ENCODE results near the gene NUAK2.
"Not testable (repeated sequence)": the region's sequence is repeated elsewhere in the genome, so short reads cannot be mapped to it uniquely, and the experiment has no call there.

The NUAK2 gene

DNA sequence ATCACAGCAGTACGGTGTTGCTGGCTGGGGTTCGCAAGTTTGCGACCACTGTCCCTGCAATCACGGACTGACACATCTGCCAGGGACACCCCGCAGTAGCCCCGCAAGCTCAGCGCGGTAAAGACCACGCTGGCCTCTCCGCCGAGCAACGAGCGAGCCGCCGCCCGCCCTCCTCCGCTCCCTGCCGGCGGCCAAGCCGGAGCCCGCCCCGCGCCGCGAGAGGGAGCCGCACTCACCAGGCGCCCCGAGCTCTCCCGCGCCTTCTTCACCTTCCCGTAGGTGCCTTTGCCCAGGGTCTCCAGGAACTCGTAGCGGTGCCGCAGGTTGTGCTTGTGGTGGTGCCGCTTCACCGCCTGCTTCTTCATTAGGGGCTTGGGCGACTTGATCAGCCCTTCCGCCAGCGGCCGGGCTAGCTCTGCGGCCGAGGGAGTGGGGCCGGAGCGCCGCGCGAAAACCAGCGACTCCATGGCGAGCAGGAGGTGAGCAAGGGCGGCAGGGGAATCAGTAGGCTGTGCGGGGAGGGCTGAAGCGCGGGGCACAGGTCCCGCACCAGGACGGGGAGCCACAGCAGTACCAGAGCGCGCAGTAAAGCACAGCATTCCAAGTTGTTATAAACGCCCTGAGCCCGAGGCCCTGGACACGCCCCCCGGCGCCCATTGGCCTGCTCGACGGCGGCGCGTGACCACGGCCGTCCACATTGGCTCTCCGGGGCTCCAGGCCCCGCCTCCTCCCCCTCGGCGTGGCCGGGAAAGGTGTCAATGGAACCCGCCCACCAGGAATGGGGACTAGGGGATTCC is at the start of gene NUAK2:
NUAK2 (minus strand) TSS at position 584 of the 797 bp plus-strand sequence; CDS start at position 467, 117 bp downstream.
- Histone ChIP-seq H3K9me3 (ENCODE audit: control insufficient read depth, low read depth, low read length) (no peaks in the 10 kb centered on the region), H3K4me3 (ENCODE audit: low read length) (peak within 1 kb of the TSS; percentile 96), H3K4me1 (ENCODE audit: control insufficient read depth, low read depth, low read length) (peaks cover 45% of the 10 kb centered on the region), H3K36me3 (ENCODE audit: control insufficient read depth, low read depth, low read length) (no peaks in the 10 kb centered on the region), H3K27ac (ENCODE audit: low read length) (no peak within 1 kb of the TSS), H3K27me3 (ENCODE audit: control insufficient read depth, insufficient read depth, low read length) (peaks cover 7% of the 10 kb centered on the region), H3K9ac (ENCODE audit: low read length) (peak within 1 kb of the TSS; percentile 59)

DNA sequence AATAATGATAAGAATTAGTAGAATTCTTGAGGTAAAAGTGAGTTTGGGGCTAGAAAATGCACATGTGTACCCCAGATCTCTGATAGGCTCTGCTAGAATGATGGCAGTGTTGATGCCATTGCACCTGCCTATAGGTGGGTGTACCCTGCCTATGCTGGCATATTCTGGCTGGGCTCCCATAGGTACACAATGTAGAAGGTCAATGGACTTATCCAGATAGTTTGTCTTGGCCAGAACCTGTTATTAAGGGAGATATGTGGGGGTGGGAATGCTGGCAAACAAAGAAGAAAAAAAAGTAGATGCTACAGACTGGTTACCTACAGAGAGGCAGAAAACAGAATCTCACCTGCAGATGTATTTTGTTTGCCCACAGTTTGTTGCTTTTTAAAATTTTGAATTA is 49.2 kb upstream of the NUAK2 start:
- Histone ChIP-seq H3K27me3 (ENCODE audit: control insufficient read depth, insufficient read depth, low read length) (no peaks in the 10 kb centered on the region), H3K4me1 (ENCODE audit: control insufficient read depth, low read depth, low read length) (peaks cover 20% of the 10 kb centered on the region), H3K27ac (ENCODE audit: low read length) (no peak overlapping the region), H3K9ac (ENCODE audit: low read length) (no peak overlapping the region), H3K9me3 (ENCODE audit: control insufficient read depth, low read depth, low read length) (no peaks in the 10 kb centered on the region), H3K4me3 (ENCODE audit: low read length) (no peak overlapping the region), H3K36me3 (ENCODE audit: control insufficient read depth, low read depth, low read length) (no peaks in the 10 kb centered on the region)

DNA sequence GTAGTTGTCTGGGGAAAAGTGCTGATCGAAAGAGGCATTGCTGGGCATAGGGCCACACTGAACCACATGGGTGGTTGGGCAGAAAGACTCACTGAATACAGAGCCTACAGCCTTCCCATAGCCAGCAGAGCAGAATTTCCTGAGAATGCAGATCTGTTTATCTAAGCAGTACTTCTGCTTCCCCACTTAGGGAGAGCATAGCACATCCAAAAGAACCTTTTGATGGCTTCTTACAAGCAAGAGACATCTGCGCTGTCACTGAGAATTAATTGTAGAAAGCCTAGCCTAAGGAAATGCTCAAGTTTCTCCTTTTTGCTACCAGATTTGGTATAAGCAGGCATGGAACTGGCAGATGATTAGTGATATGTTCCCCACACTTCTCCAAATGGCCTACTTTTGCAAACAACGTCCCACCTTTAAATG is 48.2 kb upstream of the NUAK2 start:
- H3K9ac ChIP-seq (ENCODE audit: low read length): no peak overlapping the region
- no peak overlapping the region for H3K27ac ChIP-seq (ENCODE audit: low read length)
- H3K4me1 ChIP-seq (ENCODE audit: control insufficient read depth, low read depth, low read length): peaks cover 18% of the 10 kb centered on the region
- no peak overlapping the region for H3K4me3 ChIP-seq (ENCODE audit: low read length)
- no peaks in the 10 kb centered on the region for H3K27me3 ChIP-seq (ENCODE audit: control insufficient read depth, insufficient read depth, low read length)
- no peaks in the 10 kb centered on the region for H3K36me3 ChIP-seq (ENCODE audit: control insufficient read depth, low read depth, low read length)
- no peaks in the 10 kb centered on the region for H3K9me3 ChIP-seq (ENCODE audit: control insufficient read depth, low read depth, low read length)

DNA sequence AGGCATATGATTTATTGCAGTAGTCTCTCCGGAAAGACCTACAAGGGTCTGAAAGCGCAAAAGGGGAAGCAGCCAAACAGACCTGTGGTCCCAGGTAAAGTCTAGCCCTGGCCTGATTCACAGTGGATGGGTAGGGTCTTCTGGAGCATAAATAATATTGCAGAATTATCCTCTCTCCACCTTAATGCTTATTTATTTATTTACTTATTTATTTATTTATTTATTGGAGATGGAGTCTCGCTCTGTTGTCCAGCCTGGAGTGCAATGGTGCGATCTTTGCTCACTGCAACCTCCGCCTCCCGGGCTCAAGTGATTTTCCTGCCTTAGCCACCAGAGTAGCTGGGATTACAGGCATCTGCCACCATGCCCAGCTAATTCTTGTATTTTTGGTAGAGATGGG is 46.9 kb upstream of the NUAK2 start:
- Histone ChIP-seq H3K4me1 (ENCODE audit: control insufficient read depth, low read depth, low read length) (peaks cover 17% of the 10 kb centered on the region), H3K9ac (ENCODE audit: low read length) (no peak overlapping the region), H3K27ac (ENCODE audit: low read length) (no peak overlapping the region), H3K27me3 (ENCODE audit: control insufficient read depth, insufficient read depth, low read length) (no peaks in the 10 kb centered on the region), H3K36me3 (ENCODE audit: control insufficient read depth, low read depth, low read length) (no peaks in the 10 kb centered on the region), H3K9me3 (ENCODE audit: control insufficient read depth, low read depth, low read length) (no peaks in the 10 kb centered on the region), H3K4me3 (ENCODE audit: low read length) (no peak overlapping the region)

DNA sequence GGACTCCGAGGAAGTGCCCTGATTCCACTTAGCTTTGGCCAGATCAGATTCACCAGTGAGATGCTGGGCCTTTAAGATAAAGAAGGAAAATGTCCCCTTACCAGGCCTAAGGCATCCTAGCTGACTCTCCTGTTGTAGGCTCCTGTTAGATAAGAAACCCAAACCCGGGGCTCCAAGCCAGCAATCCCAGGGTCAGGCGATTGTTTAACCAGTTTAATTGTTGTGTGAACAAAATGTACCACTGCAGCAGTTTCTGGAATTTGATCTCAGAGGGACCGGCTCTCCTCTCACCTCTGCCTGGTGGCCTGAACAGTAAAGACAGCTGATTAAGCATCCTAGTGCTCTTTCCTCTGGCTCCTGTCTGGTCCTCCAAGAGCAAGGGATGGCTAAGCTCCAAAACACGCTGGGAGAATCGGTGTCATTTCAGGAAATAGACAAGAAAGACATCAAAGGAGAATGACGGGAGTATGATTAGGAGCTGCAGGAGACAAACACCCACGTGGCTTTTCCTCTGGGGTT is 44.5 kb upstream of the NUAK2 start:
- Histone ChIP-seq H3K4me1 (ENCODE audit: control insufficient read depth, low read depth, low read length) (no peaks in the 10 kb centered on the region), H3K27me3 (ENCODE audit: control insufficient read depth, insufficient read depth, low read length) (no peaks in the 10 kb centered on the region), H3K36me3 (ENCODE audit: control insufficient read depth, low read depth, low read length) (no peaks in the 10 kb centered on the region), H3K4me3 (ENCODE audit: low read length) (no peak overlapping the region), H3K27ac (ENCODE audit: low read length) (no peak overlapping the region), H3K9me3 (ENCODE audit: control insufficient read depth, low read depth, low read length) (no peaks in the 10 kb centered on the region), H3K9ac (ENCODE audit: low read length) (no peak overlapping the region)

DNA sequence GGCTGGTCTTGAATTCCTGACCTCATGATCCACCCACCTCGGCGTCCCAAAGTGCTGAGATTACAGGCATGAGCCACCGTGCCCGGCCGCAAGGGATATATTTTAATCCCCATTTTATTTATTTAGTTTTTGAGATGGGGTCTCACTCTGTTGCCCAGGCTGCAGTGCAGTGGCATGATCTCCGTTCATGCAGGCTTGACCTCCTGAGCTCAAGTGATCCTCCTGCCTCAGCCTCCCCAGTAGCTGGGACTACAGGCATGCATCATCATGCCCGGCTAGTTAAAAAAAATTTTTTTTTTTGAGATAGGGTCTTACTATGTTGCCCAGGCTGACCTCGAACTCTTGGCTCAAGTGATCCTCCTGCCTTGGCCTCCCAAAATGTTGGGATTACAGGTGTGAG is 43.5 kb upstream of the NUAK2 start:
- not testable (repeated sequence) for H3K4me1 ChIP-seq (ENCODE audit: control insufficient read depth, low read depth, low read length); H3K27me3 ChIP-seq (ENCODE audit: control insufficient read depth, insufficient read depth, low read length); H3K9ac ChIP-seq (ENCODE audit: low read length); H3K27ac ChIP-seq (ENCODE audit: low read length); H3K4me3 ChIP-seq (ENCODE audit: low read length); H3K9me3 ChIP-seq (ENCODE audit: control insufficient read depth, low read depth, low read length); H3K36me3 ChIP-seq (ENCODE audit: control insufficient read depth, low read depth, low read length)

DNA sequence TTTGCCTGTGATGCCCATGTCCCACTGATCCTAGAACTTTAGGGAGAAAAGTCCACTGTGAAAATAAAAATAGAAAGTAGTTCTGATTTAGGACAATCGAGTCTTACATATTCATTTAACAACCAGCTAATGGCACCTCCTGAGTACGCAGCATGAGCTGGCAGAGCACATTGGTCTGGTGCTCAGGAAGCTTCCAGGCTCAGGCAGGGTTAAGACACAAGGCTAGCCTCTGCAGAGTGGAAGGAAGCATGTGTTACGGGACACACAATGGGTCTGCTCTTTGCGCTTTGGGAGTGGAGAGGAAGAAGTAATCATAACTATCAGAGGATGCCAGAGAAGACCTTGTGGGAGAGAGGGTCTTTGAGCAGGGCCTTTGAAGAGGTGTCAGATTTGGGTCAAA is 39.3 kb upstream of the NUAK2 start:
- Histone ChIP-seq H3K9ac (ENCODE audit: low read length) (no peak overlapping the region), H3K27ac (ENCODE audit: low read length) (no peak overlapping the region), H3K4me3 (ENCODE audit: low read length) (no peak overlapping the region), H3K36me3 (ENCODE audit: control insufficient read depth, low read depth, low read length) (no peaks in the 10 kb centered on the region), H3K4me1 (ENCODE audit: control insufficient read depth, low read depth, low read length) (peaks cover 23% of the 10 kb centered on the region), H3K27me3 (ENCODE audit: control insufficient read depth, insufficient read depth, low read length) (no peaks in the 10 kb centered on the region), H3K9me3 (ENCODE audit: control insufficient read depth, low read depth, low read length) (no peaks in the 10 kb centered on the region)

DNA sequence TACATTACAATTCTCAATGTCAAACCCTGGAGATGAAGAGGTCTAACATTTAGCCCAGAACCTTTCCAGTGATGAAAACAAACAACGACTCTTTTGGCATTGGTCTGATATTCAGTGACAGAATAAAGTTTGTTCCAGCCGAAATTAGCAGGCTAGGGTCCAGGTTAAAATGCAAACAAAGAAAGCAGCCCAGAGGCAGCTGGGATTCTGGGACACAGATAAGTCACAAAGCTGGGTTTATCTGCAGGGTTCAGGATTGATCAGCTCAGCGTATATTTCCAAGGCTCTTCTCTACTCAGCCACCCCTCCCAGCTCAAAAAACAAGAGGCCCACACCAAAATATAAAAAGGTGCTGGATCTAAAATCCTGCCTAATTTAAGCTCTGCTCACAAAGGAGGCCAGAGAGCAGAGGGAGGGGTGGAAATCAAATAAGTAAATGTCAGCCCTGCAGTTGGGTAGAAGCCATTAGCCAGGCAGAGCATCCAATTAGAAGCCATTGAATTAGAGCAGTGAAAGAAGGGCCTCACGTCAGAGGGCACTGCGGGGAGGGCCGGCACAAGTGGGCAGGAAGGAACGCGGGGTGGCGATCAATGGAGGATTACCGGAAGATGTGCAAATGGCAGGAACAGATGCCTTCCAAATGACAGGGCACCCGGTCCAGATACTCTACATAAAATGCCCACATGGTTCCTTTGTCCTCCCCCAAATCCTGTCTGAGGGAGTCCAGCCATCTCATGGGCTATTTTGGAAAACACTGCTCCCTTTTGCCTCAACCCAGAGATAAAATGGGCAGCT is 38.4 kb upstream of the NUAK2 start:
- H3K4me3 ChIP-seq (ENCODE audit: low read length): no peak overlapping the region
- H3K4me1 ChIP-seq (ENCODE audit: control insufficient read depth, low read depth, low read length): peaks cover 26% of the 10 kb centered on the region
- no peaks in the 10 kb centered on the region for H3K9me3 ChIP-seq (ENCODE audit: control insufficient read depth, low read depth, low read length)
- no peak overlapping the region for H3K9ac ChIP-seq (ENCODE audit: low read length)
- H3K27ac ChIP-seq (ENCODE audit: low read length): no peak overlapping the region
- H3K36me3 ChIP-seq (ENCODE audit: control insufficient read depth, low read depth, low read length): no peaks in the 10 kb centered on the region
- no peaks in the 10 kb centered on the region for H3K27me3 ChIP-seq (ENCODE audit: control insufficient read depth, insufficient read depth, low read length)

DNA sequence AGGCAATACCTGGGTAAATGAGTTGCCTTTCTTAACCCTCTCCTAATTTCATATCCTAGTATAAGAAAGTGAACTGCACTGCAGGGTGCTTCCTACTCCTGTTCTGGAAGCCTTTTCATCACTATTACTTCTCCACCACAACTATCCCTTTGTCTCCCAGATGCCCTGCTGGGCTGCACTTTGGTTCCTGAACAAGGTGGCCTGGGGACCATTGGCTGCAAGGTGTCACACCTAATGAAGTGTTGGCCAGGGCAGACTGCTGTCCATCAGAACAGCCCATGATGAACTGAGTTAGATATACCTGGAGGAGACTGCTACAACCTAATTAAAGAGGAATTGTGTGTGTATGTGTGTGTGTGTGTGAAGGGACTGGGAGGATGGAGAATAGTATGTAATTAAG is 37.0 kb upstream of the NUAK2 start:
- Histone ChIP-seq H3K4me3 (ENCODE audit: low read length) (no peak overlapping the region), H3K27me3 (ENCODE audit: control insufficient read depth, insufficient read depth, low read length) (no peaks in the 10 kb centered on the region), H3K27ac (ENCODE audit: low read length) (no peak overlapping the region), H3K9ac (ENCODE audit: low read length) (no peak overlapping the region), H3K36me3 (ENCODE audit: control insufficient read depth, low read depth, low read length) (no peaks in the 10 kb centered on the region), H3K9me3 (ENCODE audit: control insufficient read depth, low read depth, low read length) (no peaks in the 10 kb centered on the region), H3K4me1 (ENCODE audit: control insufficient read depth, low read depth, low read length) (peaks cover 26% of the 10 kb centered on the region)

DNA sequence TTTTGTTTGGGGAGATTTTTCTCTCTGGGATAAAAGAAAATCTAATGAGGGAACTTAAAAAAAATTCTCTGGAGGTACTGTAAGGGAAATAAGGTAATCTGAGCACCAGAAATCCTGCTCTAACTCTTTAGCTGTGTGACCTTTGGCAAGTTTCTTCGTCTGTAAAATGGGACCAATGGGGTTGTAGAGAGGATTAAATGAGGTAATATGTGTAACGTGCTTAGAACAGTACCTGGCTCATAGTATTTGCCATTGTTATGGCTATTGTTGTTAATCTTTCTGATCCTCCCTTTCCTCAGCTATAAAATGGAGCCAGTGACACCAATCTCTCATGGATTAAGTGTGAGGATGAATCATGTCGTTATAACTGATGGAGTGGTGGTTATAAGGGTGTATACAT is 36.0 kb upstream of the NUAK2 start:
- Histone ChIP-seq H3K36me3 (ENCODE audit: control insufficient read depth, low read depth, low read length) (no peaks in the 10 kb centered on the region), H3K27ac (ENCODE audit: low read length) (no peak overlapping the region), H3K4me3 (ENCODE audit: low read length) (no peak overlapping the region), H3K4me1 (ENCODE audit: control insufficient read depth, low read depth, low read length) (peaks cover 26% of the 10 kb centered on the region), H3K27me3 (ENCODE audit: control insufficient read depth, insufficient read depth, low read length) (no peaks in the 10 kb centered on the region), H3K9ac (ENCODE audit: low read length) (no peak overlapping the region), H3K9me3 (ENCODE audit: control insufficient read depth, low read depth, low read length) (no peaks in the 10 kb centered on the region)

DNA sequence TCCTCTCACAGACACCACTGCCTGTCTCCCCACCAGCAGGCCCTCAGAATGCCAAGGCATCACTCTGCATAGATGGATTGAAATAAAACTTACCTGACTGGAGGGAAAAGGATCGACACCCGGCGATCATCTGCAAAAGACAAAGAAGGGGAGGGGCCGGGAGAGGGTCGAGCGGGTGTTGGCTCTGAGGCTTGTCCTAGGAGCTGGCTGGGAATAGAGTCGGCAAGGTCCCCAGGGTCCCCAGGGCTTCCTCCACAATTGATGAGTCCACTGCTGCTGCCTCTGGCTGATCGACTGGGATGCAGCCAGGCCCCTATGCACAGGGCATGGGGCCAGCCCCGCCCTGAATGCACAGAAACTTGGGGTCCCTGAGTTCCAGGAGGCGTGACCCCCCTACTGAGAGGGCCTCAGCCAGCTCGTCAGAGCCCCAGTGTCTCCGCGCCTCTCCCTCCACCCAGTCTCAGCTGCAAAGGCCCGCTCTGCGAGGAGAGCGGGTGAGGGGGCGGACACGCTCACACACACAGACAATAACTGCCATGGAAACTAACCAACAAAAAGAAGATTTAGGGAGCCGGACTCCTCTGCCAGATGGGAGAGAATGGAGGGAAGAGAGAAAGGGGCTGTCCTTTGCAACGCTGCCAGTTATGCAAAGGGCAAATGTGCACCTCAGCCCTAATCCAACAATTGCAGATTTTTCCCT is 35.0 kb upstream of the NUAK2 start, which contains the start of gene KLHDC8A:
KLHDC8A (minus strand) TSS at position 483 of the 700 bp plus-strand sequence. CDS start 13,318 bp downstream, outside the sequence.
- no peak within 1 kb of the TSS for H3K4me3 ChIP-seq (ENCODE audit: low read length)
- H3K27me3 ChIP-seq (ENCODE audit: control insufficient read depth, insufficient read depth, low read length): no peaks in the 10 kb centered on the region
- no peaks in the 10 kb centered on the region for H3K9me3 ChIP-seq (ENCODE audit: control insufficient read depth, low read depth, low read length)
- peak within 1 kb of the TSS; percentile 5 for H3K9ac ChIP-seq (ENCODE audit: low read length)
- no peaks in the 10 kb centered on the region for H3K36me3 ChIP-seq (ENCODE audit: control insufficient read depth, low read depth, low read length)
- no peak within 1 kb of the TSS for H3K27ac ChIP-seq (ENCODE audit: low read length)
- H3K4me1 ChIP-seq (ENCODE audit: control insufficient read depth, low read depth, low read length): peaks cover 34% of the 10 kb centered on the region

Measured in iPS-18a (cell line).